Mesendoderm (in vitro differentiated cells): ENCODE results near the gene GID8.
A peak's percentile ranks its signal among the peaks of the same experiment; 100 is the strongest.

Source experiments
- DNase-seq: peaks from one replicate; pipeline ENCODE4 v3.0.0; 2013
- H2AK5ac ChIP-seq: 2 replicates; pipeline ENCODE4 v1.6.1; 2013; ENCODE audit warnings: low read length, inconsistent platforms
- H2BK120ac ChIP-seq: 2 replicates; pipeline ENCODE4 v1.6.1; 2013; ENCODE audit warnings: low read depth, mild to moderate bottlenecking, low read length, moderate library complexity, mixed read lengths
- H2BK15ac ChIP-seq: replicated peaks from 2 replicates; pipeline ENCODE4 v1.6.1; 2013; ENCODE audit warnings: low read depth, mild to moderate bottlenecking, moderate library complexity
- H2BK5ac ChIP-seq: 2 replicates; pipeline ENCODE4 v1.6.1; 2013; ENCODE audit warnings: low read length, inconsistent platforms
- H3K18ac ChIP-seq: 2 replicates; pipeline ENCODE4 v1.6.1; 2013; ENCODE audit warnings: mild to moderate bottlenecking, low read length, mixed read lengths
- H3K23ac ChIP-seq: one replicate; pipeline ENCODE4 v1.6.1; 2013; ENCODE audit warnings: low read length
- H3K27ac ChIP-seq: 2 replicates; pipeline ENCODE4 v1.5.1; 2013; ENCODE audit warnings: low read depth, mild to moderate bottlenecking, inconsistent platforms, low read length, moderate library complexity
- H3K27me3 ChIP-seq: 2 replicates; pipeline ENCODE4 v1.6.1; 2013; ENCODE audit warnings: low read length, control low read depth, mild to moderate bottlenecking, inconsistent platforms; ENCODE audit not compliant: insufficient read depth, poor library complexity
- H3K36me3 ChIP-seq: 2 replicates; pipeline ENCODE4 v1.6.1; 2013; ENCODE audit warnings: low read length, inconsistent platforms; ENCODE audit not compliant: control insufficient read depth, insufficient read depth
- H3K4ac ChIP-seq: one replicate; pipeline ENCODE4 v1.6.1; 2013; ENCODE audit warnings: low read depth, mild to moderate bottlenecking, low read length, moderate library complexity
- H3K4me1 ChIP-seq: 2 replicates; pipeline ENCODE4 v1.6.1; 2013; ENCODE audit warnings: low read depth, low read length, inconsistent platforms; ENCODE audit not compliant: control insufficient read depth
- H3K4me2 ChIP-seq: 2 replicates; pipeline ENCODE4 v1.6.1; 2013; ENCODE audit warnings: low read length
- H3K4me3 ChIP-seq: 2 replicates; pipeline ENCODE4 v1.5.1; 2013; ENCODE audit warnings: mild to moderate bottlenecking, low read length
- H3K56ac ChIP-seq: one replicate; pipeline ENCODE4 v1.6.1; 2013; ENCODE audit warnings: low read length
- H3K79me1 ChIP-seq: 2 replicates; pipeline ENCODE4 v1.6.1; 2013; ENCODE audit warnings: low read length, inconsistent platforms
- H3K79me2 ChIP-seq: 2 replicates; pipeline ENCODE4 v1.6.1; 2013; ENCODE audit warnings: mild to moderate bottlenecking, low read length; ENCODE audit not compliant: control insufficient read depth, insufficient read depth
- H3K9ac ChIP-seq: 2 replicates; pipeline ENCODE4 v1.6.1; 2013; ENCODE audit warnings: low read length, inconsistent platforms
- H4K5ac ChIP-seq: one replicate; pipeline ENCODE4 v1.6.1; 2013; ENCODE audit warnings: low read length
- H4K8ac ChIP-seq: one replicate; pipeline ENCODE4 v1.6.1; 2013; ENCODE audit warnings: low read depth, mild to moderate bottlenecking, control low read depth, low read length, moderate library complexity
- WGBS: extraction: QIAGEN DNeasy Blood & Tissue Kit; methylation state at CpG from one replicate; pipeline ENCODE4 v1.1.7; 2013; ENCODE audit warnings: low lambda C conversion rate, missing lambda C conversion rate; ENCODE audit not compliant: insufficient coverage; ENCODE audit errors: extremely low coverage; 5-methylcytosine and 5-hydroxymethylcytosine counted together

Gene GID8

GRCh38 chr20:62899633-62900051 lies 38.3 kb upstream of the GID8 start:
- Histone ChIP-seq H2BK120ac (no peak overlapping the region), H3K79me2 (no peaks in the 10 kb centered on the region), H3K27me3 (no peaks in the 10 kb centered on the region), H2BK15ac (no peak overlapping the region), H2AK5ac (no peak overlapping the region), H3K36me3 (peaks cover 7% of the 10 kb centered on the region), H3K18ac (peak overlapping the region; percentile 0), H4K8ac (no peak overlapping the region), H3K9ac (peak overlapping the region; percentile 37), H3K4ac (no peak overlapping the region), H3K4me3 (no peak overlapping the region), H3K27ac (peak overlapping the region; percentile 46), H3K4me2 (no peak overlapping the region), H3K79me1 (peaks cover 9% of the 10 kb centered on the region), H3K4me1 (peaks cover 15% of the 10 kb centered on the region), H3K23ac (no peak overlapping the region), H4K5ac (no peak overlapping the region), H2BK5ac (no peak overlapping the region), H3K56ac (peak overlapping the region; percentile 61)
- WGBS = no CpG with 5 or more reads among the region's 6 CpGs
- peak; percentile 37 for DNase-seq

- no peak overlapping the region for H3K4me2 ChIP-seq
- H3K79me2 ChIP-seq = no peaks in the 10 kb centered on the region
- H3K18ac ChIP-seq = peak overlapping the region; percentile 0
- peak overlapping the region; percentile 61 for H3K56ac ChIP-seq
- no peak overlapping the region for H3K4ac ChIP-seq
- no peak overlapping the region for H2AK5ac ChIP-seq
- no peak overlapping the region for H3K23ac ChIP-seq
- no peak overlapping the region for H3K4me3 ChIP-seq
- peak; percentile 88 for DNase-seq
- H3K36me3 ChIP-seq = peaks cover 8% of the 10 kb centered on the region
- WGBS = no CpG with 5 or more reads among the region's 11 CpGs
- H4K5ac ChIP-seq = no peak overlapping the region
- peaks cover 9% of the 10 kb centered on the region for H3K79me1 ChIP-seq
- peaks cover 15% of the 10 kb centered on the region for H3K4me1 ChIP-seq
- H4K8ac ChIP-seq = no peak overlapping the region
- no peak overlapping the region for H2BK15ac ChIP-seq
- H3K27me3 ChIP-seq = no peaks in the 10 kb centered on the region
- H3K27ac ChIP-seq = peak overlapping the region; percentile 46
- no peak overlapping the region for H2BK120ac ChIP-seq
- H2BK5ac ChIP-seq = no peak overlapping the region
- H3K9ac ChIP-seq = peak overlapping the region; percentile 37
Measured at GRCh38 chr20:62900052-62900691, 37.8 kb upstream of the GID8 start.

- H3K4me2 ChIP-seq = no peak overlapping the region
- H3K27me3 ChIP-seq = no peaks in the 10 kb centered on the region
- no peak overlapping the region for H2AK5ac ChIP-seq
- no peak overlapping the region for H2BK120ac ChIP-seq
- no peaks in the 10 kb centered on the region for H3K79me2 ChIP-seq
- no peak overlapping the region for H3K4me3 ChIP-seq
- H3K79me1 ChIP-seq = peaks cover 9% of the 10 kb centered on the region
- no peak overlapping the region for H3K9ac ChIP-seq
- H2BK15ac ChIP-seq = no peak overlapping the region
- H3K36me3 ChIP-seq = peaks cover 15% of the 10 kb centered on the region
- no peak overlapping the region for H3K4ac ChIP-seq
- H3K18ac ChIP-seq = no peak overlapping the region
- no peak overlapping the region for H3K27ac ChIP-seq
- peak; percentile 73 for DNase-seq
- H3K23ac ChIP-seq = no peak overlapping the region
- H3K56ac ChIP-seq = no peak overlapping the region
- H2BK5ac ChIP-seq = no peak overlapping the region
- H3K4me1 ChIP-seq = peaks cover 15% of the 10 kb centered on the region
- no peak overlapping the region for H4K8ac ChIP-seq
- WGBS = no CpG with 5 or more reads among the region's 20 CpGs
- H4K5ac ChIP-seq = no peak overlapping the region
Measured at GRCh38 chr20:62900692-62901584, 37.0 kb upstream of the GID8 start.

GRCh38 chr20:62901891-62902290 lies 36.1 kb upstream of the GID8 start:
- peaks cover 15% of the 10 kb centered on the region for H3K4me1 ChIP-seq
- H3K79me1 ChIP-seq = peaks cover 9% of the 10 kb centered on the region
- no peak for DNase-seq
- H4K5ac ChIP-seq = no peak overlapping the region
- H3K4me3 ChIP-seq = no peak overlapping the region
- H3K4ac ChIP-seq = no peak overlapping the region
- H3K79me2 ChIP-seq = no peaks in the 10 kb centered on the region
- H2BK120ac ChIP-seq = no peak overlapping the region
- no peak overlapping the region for H3K18ac ChIP-seq
- no peak overlapping the region for H3K9ac ChIP-seq
- H3K4me2 ChIP-seq = no peak overlapping the region
- WGBS = no CpG with 5 or more reads among the region's 11 CpGs
- H3K23ac ChIP-seq = no peak overlapping the region
- H2AK5ac ChIP-seq = no peak overlapping the region
- H3K27me3 ChIP-seq = no peaks in the 10 kb centered on the region
- peaks cover 18% of the 10 kb centered on the region for H3K36me3 ChIP-seq
- no peak overlapping the region for H4K8ac ChIP-seq
- no peak overlapping the region for H3K27ac ChIP-seq
- H2BK15ac ChIP-seq = no peak overlapping the region
- H2BK5ac ChIP-seq = no peak overlapping the region
- H3K56ac ChIP-seq = no peak overlapping the region

- Histone ChIP-seq H3K4me1 (peaks cover 15% of the 10 kb centered on the region), H3K4ac (no peak overlapping the region), H3K79me2 (peaks cover 2% of the 10 kb centered on the region), H3K79me1 (peaks cover 15% of the 10 kb centered on the region), H3K4me2 (no peak overlapping the region), H3K23ac (no peak overlapping the region), H3K27ac (no peak overlapping the region), H3K4me3 (no peak overlapping the region), H2BK15ac (no peak overlapping the region), H2AK5ac (no peak overlapping the region), H3K9ac (no peak overlapping the region), H3K56ac (no peak overlapping the region), H4K5ac (no peak overlapping the region), H2BK5ac (no peak overlapping the region), H3K36me3 (peaks cover 21% of the 10 kb centered on the region), H2BK120ac (no peak overlapping the region), H3K18ac (no peak overlapping the region), H4K8ac (no peak overlapping the region), H3K27me3 (no peaks in the 10 kb centered on the region)
- WGBS = no CpG with 5 or more reads among the region's 7 CpGs
- no peak for DNase-seq
Measured at GRCh38 chr20:62902926-62903615, 34.9 kb upstream of the GID8 start.
